Measurements from ENCODE around the gene APOA4. TPM values are rescaled to one million over a fixed set of nuclear protein-coding genes. Genes with fewer than 3 reads are reported as not detected.

Gene APOA4
- total RNA-seq, 1 experiment from 2014 or later: not detected

DNA sequence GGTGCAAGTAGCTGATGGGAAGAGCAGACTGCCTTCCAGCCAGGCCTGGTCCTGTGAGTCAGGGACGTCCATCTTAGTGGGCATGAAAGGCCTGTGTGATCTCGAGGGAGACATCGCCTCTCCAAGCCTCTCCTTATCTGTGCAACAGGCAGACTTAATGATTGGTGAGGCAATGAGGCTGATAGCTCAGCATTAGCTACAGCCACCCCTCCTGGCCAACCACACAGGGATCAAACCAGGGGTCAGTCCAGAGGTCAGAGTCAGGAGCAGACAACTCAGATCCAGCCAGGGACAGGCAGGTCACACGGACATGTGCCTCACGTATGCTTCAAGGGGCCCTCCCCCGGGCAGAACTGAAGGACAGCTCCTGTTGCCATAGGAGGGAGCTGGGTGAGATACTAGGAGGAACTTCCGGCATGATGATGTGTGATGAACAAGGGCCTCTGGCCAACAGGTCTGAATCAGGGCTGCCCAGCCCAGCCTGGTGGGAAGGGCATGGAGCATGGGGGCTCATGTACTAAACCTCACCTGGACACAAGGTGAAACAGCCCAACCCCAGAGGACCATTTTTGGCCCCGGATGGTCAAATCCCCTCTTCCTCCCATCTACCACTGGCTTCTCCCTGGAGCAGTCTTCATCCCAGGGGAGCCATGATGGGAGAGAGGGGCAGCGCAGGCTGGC lies 3.8 kb upstream of the APOA4 start (continued):
- TF ChIP-seq SP1 (IDR thresholded peaks at IDR 0.05; ENCODE audit: low read depth): no peak

DNA sequence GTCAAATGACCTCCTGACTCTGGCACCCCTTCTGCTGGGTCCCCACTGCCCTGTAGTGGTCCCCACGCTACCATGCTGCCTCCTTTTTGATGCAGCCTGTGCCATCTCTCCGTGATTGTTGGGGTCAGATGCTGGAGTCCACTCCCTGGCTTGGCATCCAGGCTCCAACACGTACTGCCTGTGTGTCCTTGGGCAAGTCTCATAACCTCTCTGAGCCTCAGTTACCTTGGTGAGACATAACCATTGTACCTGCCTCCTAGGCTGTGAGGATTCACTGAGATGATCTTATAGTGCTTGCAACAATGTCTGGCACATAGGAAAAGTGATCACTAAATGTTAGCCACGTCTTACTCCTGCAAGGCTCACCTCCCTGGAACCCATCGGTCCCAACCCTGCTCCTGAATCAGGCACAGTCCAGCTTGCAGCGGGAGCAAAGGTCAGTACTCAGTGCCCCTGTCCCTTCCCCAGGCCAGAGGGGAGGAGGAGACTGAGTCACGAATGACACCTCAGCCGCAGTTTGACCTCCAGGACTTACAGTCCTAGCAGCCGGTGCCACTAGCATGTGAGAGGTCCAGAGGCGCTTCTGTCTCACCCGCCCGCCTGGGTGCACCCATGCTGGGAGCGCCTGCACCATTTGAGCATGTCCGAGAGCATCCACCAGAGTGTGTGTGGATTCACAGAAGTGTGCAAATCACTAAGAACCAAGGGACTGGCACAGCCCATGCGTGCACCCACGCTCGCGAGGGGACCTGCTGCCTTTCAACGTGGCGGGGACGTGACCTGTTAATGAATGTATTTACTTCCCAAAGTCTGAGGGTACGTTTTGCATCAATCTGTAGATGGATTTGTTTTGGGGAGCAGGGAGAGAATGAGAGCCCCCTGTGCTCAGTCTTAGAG lies 3.0 kb upstream of the APOA4 start:
- Histone ChIP-seq H2AFZ (ENCODE audit: low read depth, low read length, poor library complexity, severe bottlenecking) (no peak overlapping the region), H3K9me2 (ENCODE audit: insufficient read depth) (no peaks in the 10 kb centered on the region), H3K27ac (ENCODE audit: low read depth, low read length) (no peak overlapping the region), H3K9me3 (ENCODE audit: control insufficient read depth in 1 of 2, insufficient read depth in 1 of 2, low read depth in 1 of 2, low read length in 2 of 2) (no peaks in the 10 kb centered on the region), H3K4me1 (ENCODE audit: control insufficient read depth in 1 of 2, insufficient read depth in 2 of 2, low read length in 2 of 2) (no peaks in the 10 kb centered on the region), H3K79me2 (ENCODE audit: insufficient read depth, low read length) (no peaks in the 10 kb centered on the region), H3K4me2 (ENCODE audit: low read length) (no peak overlapping the region), H4K20me1 (ENCODE audit: insufficient read depth) (no peaks in the 10 kb centered on the region), H3K4me3 (replicated peaks in 1 of 2; ENCODE audit: low read depth in 1 of 2, low read length in 2 of 2) (no peak overlapping the region), H3K9ac (ENCODE audit: low read length) (no peak overlapping the region), H3K27me3 (ENCODE audit: insufficient read depth, low read length) (no peaks in the 10 kb centered on the region), H3K36me3 (ENCODE audit: control insufficient read depth in 1 of 2, insufficient read depth in 2 of 2, low read length in 2 of 2) (no peaks in the 10 kb centered on the region)
- intact Hi-C loops (cut with micrococcal nuclease): no loop called here
- DNase-seq (ENCODE audit: low read depth, low spot score): no peak
- no peak for ATAC-seq
- POLR2A ChIA-PET: no interaction called here
- no TSS peak for BruUV-seq (replicated peaks)
- CTCF ChIA-PET: no interaction called here
- RAD21 ChIA-PET (ENCODE audit: low non-redundant PET in 1 of 2, low total read pairs in 2 of 2, uncharacterized antibody in 2 of 2, unreplicated experiment in 2 of 2): no interaction called here
- TF ChIP-seq, protein P1, sequence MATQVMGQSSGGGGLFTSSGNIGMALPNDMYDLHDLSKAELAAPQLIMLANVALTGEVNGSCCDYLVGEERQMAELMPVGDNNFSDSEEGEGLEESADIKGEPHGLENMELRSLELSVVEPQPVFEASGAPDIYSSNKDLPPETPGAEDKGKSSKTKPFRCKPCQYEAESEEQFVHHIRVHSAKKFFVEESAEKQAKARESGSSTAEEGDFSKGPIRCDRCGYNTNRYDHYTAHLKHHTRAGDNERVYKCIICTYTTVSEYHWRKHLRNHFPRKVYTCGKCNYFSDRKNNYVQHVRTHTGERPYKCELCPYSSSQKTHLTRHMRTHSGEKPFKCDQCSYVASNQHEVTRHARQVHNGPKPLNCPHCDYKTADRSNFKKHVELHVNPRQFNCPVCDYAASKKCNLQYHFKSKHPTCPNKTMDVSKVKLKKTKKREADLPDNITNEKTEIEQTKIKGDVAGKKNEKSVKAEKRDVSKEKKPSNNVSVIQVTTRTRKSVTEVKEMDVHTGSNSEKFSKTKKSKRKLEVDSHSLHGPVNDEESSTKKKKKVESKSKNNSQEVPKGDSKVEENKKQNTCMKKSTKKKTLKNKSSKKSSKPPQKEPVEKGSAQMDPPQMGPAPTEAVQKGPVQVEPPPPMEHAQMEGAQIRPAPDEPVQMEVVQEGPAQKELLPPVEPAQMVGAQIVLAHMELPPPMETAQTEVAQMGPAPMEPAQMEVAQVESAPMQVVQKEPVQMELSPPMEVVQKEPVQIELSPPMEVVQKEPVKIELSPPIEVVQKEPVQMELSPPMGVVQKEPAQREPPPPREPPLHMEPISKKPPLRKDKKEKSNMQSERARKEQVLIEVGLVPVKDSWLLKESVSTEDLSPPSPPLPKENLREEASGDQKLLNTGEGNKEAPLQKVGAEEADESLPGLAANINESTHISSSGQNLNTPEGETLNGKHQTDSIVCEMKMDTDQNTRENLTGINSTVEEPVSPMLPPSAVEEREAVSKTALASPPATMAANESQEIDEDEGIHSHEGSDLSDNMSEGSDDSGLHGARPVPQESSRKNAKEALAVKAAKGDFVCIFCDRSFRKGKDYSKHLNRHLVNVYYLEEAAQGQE (IDR thresholded peaks at IDR 0.05; ENCODE audit: low read depth): no peak
- TF ChIP-seq CEBPB (IDR thresholded peaks at IDR 0.05; ENCODE audit: low read depth) (no peak), ZNF274 (IDR thresholded peaks at IDR 0.05; ENCODE audit: low read depth, low read length) (no peak), ZFX (IDR thresholded peaks at IDR 0.05) (no peak), POLR2AphosphoS5 (IDR thresholded peaks at IDR 0.05; ENCODE audit: low read depth, low read length) (no peak), SP1 (IDR thresholded peaks at IDR 0.05; ENCODE audit: low read depth) (no peak), SIN3A (IDR thresholded peaks at IDR 0.05; ENCODE audit: low read depth) (no peak), YY1 (IDR thresholded peaks at IDR 0.05; ENCODE audit: extremely low read depth, insufficient replicate concordance, low read depth, low read length) (no peak), ELF1 (IDR thresholded peaks at IDR 0.05; ENCODE audit: borderline replicate concordance, low read depth) (no peak), POLR2A (IDR thresholded peaks at IDR 0.05; ENCODE audit: borderline replicate concordance, extremely low read depth, insufficient read depth, insufficient read length) (no peak), CBX3 (IDR thresholded peaks at IDR 0.05; ENCODE audit: low read depth) (no peak), JUND (IDR thresholded peaks at IDR 0.05) (no peak), TCF7L2 (IDR thresholded peaks at IDR 0.05; ENCODE audit: borderline replicate concordance, extremely low read depth, insufficient read depth, insufficient read length) (no peak)
- TF ChIP-seq, protein P2, sequence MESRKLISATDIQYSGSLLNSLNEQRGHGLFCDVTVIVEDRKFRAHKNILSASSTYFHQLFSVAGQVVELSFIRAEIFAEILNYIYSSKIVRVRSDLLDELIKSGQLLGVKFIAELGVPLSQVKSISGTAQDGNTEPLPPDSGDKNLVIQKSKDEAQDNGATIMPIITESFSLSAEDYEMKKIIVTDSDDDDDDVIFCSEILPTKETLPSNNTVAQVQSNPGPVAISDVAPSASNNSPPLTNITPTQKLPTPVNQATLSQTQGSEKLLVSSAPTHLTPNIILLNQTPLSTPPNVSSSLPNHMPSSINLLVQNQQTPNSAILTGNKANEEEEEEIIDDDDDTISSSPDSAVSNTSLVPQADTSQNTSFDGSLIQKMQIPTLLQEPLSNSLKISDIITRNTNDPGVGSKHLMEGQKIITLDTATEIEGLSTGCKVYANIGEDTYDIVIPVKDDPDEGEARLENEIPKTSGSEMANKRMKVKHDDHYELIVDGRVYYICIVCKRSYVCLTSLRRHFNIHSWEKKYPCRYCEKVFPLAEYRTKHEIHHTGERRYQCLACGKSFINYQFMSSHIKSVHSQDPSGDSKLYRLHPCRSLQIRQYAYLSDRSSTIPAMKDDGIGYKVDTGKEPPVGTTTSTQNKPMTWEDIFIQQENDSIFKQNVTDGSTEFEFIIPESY (IDR thresholded peaks at IDR 0.05; ENCODE audit: extremely low read depth, insufficient replicate concordance, low read length): no peak
- TF ChIP-seq, protein P3, sequence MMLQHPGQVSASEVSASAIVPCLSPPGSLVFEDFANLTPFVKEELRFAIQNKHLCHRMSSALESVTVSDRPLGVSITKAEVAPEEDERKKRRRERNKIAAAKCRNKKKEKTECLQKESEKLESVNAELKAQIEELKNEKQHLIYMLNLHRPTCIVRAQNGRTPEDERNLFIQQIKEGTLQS (IDR thresholded peaks at IDR 0.05): no peak
